GM12878 (cell line): Measurements from ENCODE around the gene FOSB. TPM values are rescaled to one million over a fixed set of nuclear protein-coding genes. Genes with fewer than 3 reads are reported as not detected.

Experiments
- ASH2L ChIP-seq: fragments of 300-600, 200-600 bp; sonication (generic); IDR thresholded peaks from 2 replicates; pipeline ENCODE4 v1.6.1; 2017; ENCODE audit warnings: low read depth, mild to moderate bottlenecking, borderline replicate concordance
- DPF2 ChIP-seq: fragments of 450-650 bp; IDR thresholded peaks from 2 replicates; pipeline ENCODE4 v1.6.1; 2017; ENCODE audit warnings: mild to moderate bottlenecking
- E4F1 ChIP-seq: fragments of 450-650 bp; IDR thresholded peaks from 2 replicates; pipeline ENCODE4 v1.6.1; 2018; ENCODE audit warnings: borderline replicate concordance, mild to moderate bottlenecking; ENCODE audit not compliant: partially characterized antibody
- ELK1 ChIP-seq: IDR thresholded peaks from 2 replicates; pipeline ENCODE4 v1.6.1; 2012; ENCODE audit warnings: low read depth, low read length, improper control_type of control experiment
- EP300 ChIP-seq, 2 experiments: fragments of 150-350 bp in 1 of 2; IDR thresholded peaks; 2 replicates each; pipeline ENCODE4 v1.6.1; 2011 to 2012; ENCODE audit warnings: low read depth in 2 of 2, low read length in 2 of 2, borderline replicate concordance in 1 of 2, improper control_type of control experiment in 1 of 2, inconsistent platforms in 1 of 2; ENCODE audit not compliant: control insufficient read depth in 1 of 2
- KDM1A ChIP-seq: fragments of 200-600 bp; sonication (generic); IDR thresholded peaks from 2 replicates; pipeline ENCODE4 v1.6.1; 2016; ENCODE audit warnings: borderline replicate concordance
- MEF2A ChIP-seq: IDR thresholded peaks from 2 replicates; pipeline ENCODE4 v1.6.1; 2011; ENCODE audit warnings: low read depth, mild to moderate bottlenecking, low read length, moderate library complexity; ENCODE audit not compliant: insufficient read depth
- MTA2 ChIP-seq: fragments of 450-650 bp; IDR thresholded peaks from 2 replicates; pipeline ENCODE4 v1.6.1; 2016; ENCODE audit warnings: low read depth, mild to moderate bottlenecking, moderate library complexity
- MXI1 ChIP-seq: fragments of 150-350 bp; IDR thresholded peaks from 2 replicates; pipeline ENCODE4 v1.6.1; 2011; ENCODE audit warnings: low read depth, mild to moderate bottlenecking, inconsistent platforms, low read length, improper control_type of control experiment
- WRNIP1 ChIP-seq: IDR thresholded peaks from 2 replicates; pipeline ENCODE4 v1.6.1; 2011; ENCODE audit warnings: low read depth, low read length, improper control_type of control experiment, borderline replicate concordance
- YBX1 ChIP-seq: fragments of 450-650 bp; IDR thresholded peaks from 2 replicates; pipeline ENCODE4 v1.6.1; 2016; ENCODE audit warnings: antibody characterized with exemption
- ZNF622 ChIP-seq: fragments of 450-650 bp; IDR thresholded peaks from 2 replicates; pipeline ENCODE4 v1.6.1; 2017; ENCODE audit warnings: mild to moderate bottlenecking, inconsistent platforms
- ZNF687 ChIP-seq: fragments of 450-650 bp; IDR thresholded peaks from 2 replicates; pipeline ENCODE4 v1.6.1; 2017; ENCODE audit warnings: mild to moderate bottlenecking, moderate library complexity
- polyA plus RNA-seq, 11 experiments: library from polyadenylated mRNA; depleted of rRNA in 4 of 11; unstranded in 6 of 11; stranded (reverse) in 5 of 11; fragments of >200 nt; fragmentation: Nextera tagmentation in 4 of 11; fragmentation: Illumina TruSeq in 1 of 11; extraction: Ambion mirVana in 4 of 11; extraction: Trizol in 1 of 11; gene quantifications; 1 replicate in 1 of 11; 2 replicates in 10 of 11; pipeline versions ENCODE4 v1.2.1 to v1.2.3, GENCODE V29; 2011 to 2016; ENCODE audit warnings: inconsistent platforms in 2 of 11, missing spikeins in 2 of 11, low read depth in 1 of 11
- total RNA-seq, 4 experiments: library from RNA; depleted of rRNA in 3 of 4; stranded (reverse); fragments of >200 nt in 3 of 4; fragmentation: Illumina TruSeq in 1 of 4; extraction: Trizol in 1 of 4; gene quantifications; 2 replicates each; pipeline versions ENCODE4 v1.2.1 to v1.2.3, GENCODE V29; 2013 to 2021
- TF ChIP-seq, protein P1 (sequence below): IDR thresholded peaks from 2 replicates; pipeline ENCODE4 v1.6.1; 2012; ENCODE audit warnings: improper control_type of control experiment, low read depth, low read length; ENCODE audit not compliant: insufficient replicate concordance

Gene FOSB
- total and polyA plus RNA-seq, 10 of the 15 experiments (the other 5 are each of a cell fraction or from before 2014, with no cell fraction given), result 0.06 to 0.56 (median 0.26) TPM

DNA sequence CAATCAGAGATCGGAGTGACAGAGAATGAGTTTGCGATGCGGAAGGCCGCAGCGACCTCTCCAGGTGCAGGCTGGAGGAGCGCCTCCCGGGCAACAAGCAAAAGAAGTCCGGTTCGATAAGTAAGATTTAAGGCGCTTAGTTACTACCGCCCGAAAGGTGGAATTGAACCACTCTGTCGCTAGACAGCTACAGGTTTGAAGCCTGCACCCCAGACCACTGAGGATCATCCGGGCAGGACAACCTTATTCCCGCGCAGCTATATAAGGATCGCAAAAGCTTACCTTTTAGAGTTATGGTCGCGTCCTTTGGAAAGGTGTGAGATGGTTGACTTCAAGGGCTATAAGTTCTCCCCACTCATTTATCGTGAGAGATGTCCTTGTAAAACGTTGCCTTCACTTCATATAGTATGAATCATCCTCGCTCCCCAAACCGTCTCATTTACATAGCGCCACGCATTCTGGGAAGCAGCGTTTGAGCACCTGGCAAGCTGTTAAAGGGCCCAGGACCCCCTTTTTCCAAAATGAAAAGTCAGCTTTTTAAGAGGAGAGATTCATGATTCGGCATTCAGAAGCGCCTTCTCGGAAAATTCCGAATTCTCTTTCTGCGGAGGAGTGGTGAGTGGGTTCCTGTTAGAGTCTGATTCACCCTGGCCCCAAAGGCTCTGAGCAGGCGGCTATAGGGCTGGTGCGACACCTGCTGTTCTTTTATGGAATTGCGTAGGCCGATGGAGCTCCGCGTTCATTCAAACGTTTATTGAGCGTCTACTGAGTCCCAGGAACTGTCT, 10.8 kb downstream of the FOSB start (continued):
- TF ChIP-seq, protein P1, sequence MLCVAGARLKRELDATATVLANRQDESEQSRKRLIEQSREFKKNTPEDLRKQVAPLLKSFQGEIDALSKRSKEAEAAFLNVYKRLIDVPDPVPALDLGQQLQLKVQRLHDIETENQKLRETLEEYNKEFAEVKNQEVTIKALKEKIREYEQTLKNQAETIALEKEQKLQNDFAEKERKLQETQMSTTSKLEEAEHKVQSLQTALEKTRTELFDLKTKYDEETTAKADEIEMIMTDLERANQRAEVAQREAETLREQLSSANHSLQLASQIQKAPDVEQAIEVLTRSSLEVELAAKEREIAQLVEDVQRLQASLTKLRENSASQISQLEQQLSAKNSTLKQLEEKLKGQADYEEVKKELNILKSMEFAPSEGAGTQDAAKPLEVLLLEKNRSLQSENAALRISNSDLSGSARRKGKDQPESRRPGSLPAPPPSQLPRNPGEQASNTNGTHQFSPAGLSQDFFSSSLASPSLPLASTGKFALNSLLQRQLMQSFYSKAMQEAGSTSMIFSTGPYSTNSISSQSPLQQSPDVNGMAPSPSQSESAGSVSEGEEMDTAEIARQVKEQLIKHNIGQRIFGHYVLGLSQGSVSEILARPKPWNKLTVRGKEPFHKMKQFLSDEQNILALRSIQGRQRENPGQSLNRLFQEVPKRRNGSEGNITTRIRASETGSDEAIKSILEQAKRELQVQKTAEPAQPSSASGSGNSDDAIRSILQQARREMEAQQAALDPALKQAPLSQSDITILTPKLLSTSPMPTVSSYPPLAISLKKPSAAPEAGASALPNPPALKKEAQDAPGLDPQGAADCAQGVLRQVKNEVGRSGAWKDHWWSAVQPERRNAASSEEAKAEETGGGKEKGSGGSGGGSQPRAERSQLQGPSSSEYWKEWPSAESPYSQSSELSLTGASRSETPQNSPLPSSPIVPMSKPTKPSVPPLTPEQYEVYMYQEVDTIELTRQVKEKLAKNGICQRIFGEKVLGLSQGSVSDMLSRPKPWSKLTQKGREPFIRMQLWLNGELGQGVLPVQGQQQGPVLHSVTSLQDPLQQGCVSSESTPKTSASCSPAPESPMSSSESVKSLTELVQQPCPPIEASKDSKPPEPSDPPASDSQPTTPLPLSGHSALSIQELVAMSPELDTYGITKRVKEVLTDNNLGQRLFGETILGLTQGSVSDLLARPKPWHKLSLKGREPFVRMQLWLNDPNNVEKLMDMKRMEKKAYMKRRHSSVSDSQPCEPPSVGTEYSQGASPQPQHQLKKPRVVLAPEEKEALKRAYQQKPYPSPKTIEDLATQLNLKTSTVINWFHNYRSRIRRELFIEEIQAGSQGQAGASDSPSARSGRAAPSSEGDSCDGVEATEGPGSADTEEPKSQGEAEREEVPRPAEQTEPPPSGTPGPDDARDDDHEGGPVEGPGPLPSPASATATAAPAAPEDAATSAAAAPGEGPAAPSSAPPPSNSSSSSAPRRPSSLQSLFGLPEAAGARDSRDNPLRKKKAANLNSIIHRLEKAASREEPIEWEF, result no peak
- TF ChIP-seq MEF2A (peak; percentile 56; the same call in 1 of the 2 replicates), MXI1 (peak; percentile 73; the same call in 1 of the 2 replicates), ASH2L (no peak), ZNF687 (no peak), E4F1 (peak; percentile 66), YBX1 (no peak), KDM1A (no peak), EP300 (IDR thresholded peaks at IDR 0.05; ENCODE audit: borderline replicate concordance in 1 of 2, control insufficient read depth in 1 of 2, low read depth in 2 of 2, low read length in 2 of 2) (no peak), MTA2 (no peak), ELK1 (no peak), ZNF622 (no peak), WRNIP1 (no peak; the same call in none of the 2 replicates), DPF2 (no peak)
